Kidney epithelial cell (primary cell): Measurements from ENCODE around the gene NPM1. TPM values are rescaled to one million over a fixed set of nuclear protein-coding genes. Genes with fewer than 3 reads are reported as not detected.
"Not testable (repeated sequence)": the region's sequence is repeated elsewhere in the genome, so short reads cannot be mapped to it uniquely, and the experiment has no call there.

Experiments used
- DNase-seq: peaks from one replicate; pipeline ENCODE4 v3.0.0-alpha.2; 2010; ENCODE audit warnings: low read depth
- H3K27me3 ChIP-seq: 2 replicates; pipeline ENCODE4 v1.6.0; 2011; ENCODE audit warnings: low read length; ENCODE audit not compliant: control insufficient read depth, insufficient read depth
- H3K36me3 ChIP-seq: 2 replicates; pipeline ENCODE4 v1.5.1; 2011; ENCODE audit warnings: low read length; ENCODE audit not compliant: control insufficient read depth, insufficient read depth
- H3K4me3 ChIP-seq: 2 replicates; pipeline ENCODE4 v1.5.1; 2011; ENCODE audit warnings: low read depth, mild to moderate bottlenecking, control low read depth, low read length
- total RNA-seq: library from RNA; depleted of rRNA; stranded (reverse); fragments of >200 nt; gene quantifications from 2 replicates; pipeline ENCODE4 v1.2.3, GENCODE V29; 2015
- TF ChIP-seq, protein P1 (sequence below): IDR thresholded peaks from 2 replicates; pipeline ENCODE4 v1.5.1; 2011; ENCODE audit warnings: mild to moderate bottlenecking, moderate library complexity, low read length, control low read depth, inconsistent platforms; ENCODE audit not compliant: insufficient read depth, poor library complexity, severe bottlenecking

The NPM1 gene
- total RNA-seq, 1 donor from 2014 or later = 1,455 TPM

DNA sequence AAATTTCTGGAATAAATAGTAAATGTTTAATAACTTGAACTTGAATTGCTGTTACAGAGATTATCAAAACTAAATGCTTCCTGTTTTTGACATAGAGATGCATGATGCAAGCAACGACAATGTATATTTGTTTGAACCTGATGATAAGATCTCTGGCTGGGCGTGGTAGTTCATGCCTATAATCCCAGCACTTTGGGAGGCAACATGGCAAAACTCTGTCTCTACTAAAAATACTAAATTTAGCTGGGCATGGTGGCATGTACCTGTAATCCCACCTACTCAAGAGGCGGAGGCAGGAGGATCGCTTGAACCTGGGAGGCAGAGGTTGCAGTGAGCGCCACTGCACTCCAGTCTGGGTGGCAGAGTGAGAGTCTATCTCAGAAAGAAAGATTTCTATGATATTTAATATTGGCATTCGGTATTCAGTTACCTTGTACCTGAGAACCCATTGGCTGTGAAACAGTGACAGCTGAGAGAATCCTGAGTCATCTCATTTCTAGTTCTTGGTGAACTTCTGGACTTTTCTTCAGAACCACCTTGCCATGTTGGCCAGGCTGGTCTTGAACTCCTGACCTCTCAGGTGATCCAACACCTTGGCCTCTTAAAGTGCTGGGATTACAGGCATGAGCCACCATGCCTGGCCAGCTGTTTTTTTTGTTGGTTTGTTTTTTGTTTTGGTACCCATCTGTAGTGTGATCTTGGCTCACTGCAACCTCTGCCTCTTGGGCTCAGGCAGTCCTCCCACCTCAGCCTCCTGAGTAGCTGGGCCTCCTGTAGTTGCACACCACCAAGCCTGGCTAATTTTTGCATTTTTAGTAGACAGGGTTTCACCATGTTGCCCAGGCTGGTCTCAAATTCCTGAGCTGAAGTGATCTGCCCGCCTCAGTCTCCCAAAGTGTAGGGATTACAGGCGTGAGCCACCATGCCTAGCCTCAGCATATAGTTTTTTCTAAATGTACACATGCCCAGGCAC is 21.8 kb downstream of the NPM1 start:
- DNase-seq = no peak
- H3K36me3 ChIP-seq = peaks cover 1% of the 10 kb centered on the region
- no peaks in the 10 kb centered on the region for H3K27me3 ChIP-seq
- no peak overlapping the region for H3K4me3 ChIP-seq
- TF ChIP-seq, protein P1, sequence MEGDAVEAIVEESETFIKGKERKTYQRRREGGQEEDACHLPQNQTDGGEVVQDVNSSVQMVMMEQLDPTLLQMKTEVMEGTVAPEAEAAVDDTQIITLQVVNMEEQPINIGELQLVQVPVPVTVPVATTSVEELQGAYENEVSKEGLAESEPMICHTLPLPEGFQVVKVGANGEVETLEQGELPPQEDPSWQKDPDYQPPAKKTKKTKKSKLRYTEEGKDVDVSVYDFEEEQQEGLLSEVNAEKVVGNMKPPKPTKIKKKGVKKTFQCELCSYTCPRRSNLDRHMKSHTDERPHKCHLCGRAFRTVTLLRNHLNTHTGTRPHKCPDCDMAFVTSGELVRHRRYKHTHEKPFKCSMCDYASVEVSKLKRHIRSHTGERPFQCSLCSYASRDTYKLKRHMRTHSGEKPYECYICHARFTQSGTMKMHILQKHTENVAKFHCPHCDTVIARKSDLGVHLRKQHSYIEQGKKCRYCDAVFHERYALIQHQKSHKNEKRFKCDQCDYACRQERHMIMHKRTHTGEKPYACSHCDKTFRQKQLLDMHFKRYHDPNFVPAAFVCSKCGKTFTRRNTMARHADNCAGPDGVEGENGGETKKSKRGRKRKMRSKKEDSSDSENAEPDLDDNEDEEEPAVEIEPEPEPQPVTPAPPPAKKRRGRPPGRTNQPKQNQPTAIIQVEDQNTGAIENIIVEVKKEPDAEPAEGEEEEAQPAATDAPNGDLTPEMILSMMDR = no peak

DNA sequence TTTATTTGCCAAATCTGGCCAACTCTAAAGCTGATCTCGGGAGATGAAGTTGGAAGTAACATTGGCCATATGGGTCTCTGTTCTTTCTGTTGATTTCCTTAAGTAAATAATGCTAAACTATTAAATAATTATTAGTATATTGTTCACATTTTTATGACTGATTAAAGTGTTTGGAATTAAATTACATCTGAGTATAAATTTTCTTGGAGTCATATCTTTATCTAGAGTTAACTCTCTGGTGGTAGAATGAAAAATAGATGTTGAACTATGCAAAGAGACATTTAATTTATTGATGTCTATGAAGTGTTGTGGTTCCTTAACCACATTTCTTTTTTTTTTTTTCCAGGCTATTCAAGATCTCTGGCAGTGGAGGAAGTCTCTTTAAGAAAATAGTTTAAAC is 22.5 kb downstream of the NPM1 start:
- no peak for DNase-seq
- TF ChIP-seq, protein P1 = no peak
- H3K27me3 ChIP-seq = no peaks in the 10 kb centered on the region
- H3K4me3 ChIP-seq = no peak overlapping the region
- H3K36me3 ChIP-seq = peaks cover 1% of the 10 kb centered on the region

DNA sequence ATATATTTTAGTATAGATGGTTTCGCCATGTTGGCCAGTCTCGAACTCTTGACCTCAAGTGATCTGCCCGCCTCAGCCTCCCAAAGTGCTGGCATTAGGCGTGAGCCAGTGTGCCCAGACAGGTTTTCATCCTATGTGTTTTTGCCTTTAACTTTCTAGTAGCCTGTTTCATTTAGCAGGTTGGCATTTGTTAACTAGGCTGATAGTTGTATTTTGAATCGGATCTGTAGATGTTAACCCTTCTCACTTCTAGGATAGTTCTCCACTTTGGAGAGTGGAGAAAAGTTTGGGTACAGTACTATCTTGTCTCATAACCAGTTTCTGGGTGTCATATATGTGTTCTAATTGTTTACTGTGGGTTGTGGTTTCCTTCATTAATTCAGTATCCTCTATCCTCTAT is 24.5 kb downstream of the NPM1 start:
- peaks cover 1% of the 10 kb centered on the region for H3K36me3 ChIP-seq
- H3K27me3 ChIP-seq = no peaks in the 10 kb centered on the region
- TF ChIP-seq, protein P1 = no peak
- DNase-seq = no peak
- H3K4me3 ChIP-seq = no peak overlapping the region

DNA sequence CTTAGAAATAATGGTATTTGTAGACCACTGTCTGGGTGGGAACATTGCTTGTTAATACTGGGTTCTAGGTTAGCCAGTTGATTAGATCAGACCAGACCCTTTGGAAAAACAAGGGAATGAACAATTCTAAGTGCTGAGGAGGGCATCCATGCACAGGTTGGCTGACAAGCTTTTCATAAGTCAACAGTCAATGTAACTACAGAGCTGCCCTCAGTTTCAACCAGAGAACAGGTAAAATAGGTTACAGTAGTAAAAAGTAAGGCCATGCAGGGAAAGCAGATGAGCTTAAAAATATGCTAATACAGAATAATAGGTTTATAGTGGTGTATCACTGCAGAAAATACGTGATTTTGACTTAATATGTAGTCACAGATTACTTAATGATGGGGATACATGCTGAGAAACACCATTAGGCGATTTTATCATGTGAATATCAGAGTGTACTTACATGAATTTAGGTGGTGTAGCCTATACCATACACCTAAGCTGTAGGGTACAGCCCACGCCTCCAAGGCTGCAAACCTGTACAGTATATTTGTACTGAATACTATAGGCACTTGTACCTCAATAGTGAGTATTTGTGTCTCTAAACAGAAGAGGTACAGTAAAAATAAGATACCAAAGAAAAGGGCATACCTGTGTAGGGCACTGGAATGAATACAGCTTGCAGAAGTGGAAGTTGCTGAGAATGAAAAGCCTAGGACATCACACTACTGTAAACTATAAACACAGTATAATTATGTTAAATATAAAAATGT is 25.7 kb downstream of the NPM1 start:
- Histone ChIP-seq H3K27me3 (no peaks in the 10 kb centered on the region), H3K36me3 (peaks cover 1% of the 10 kb centered on the region), H3K4me3 (no peak overlapping the region)
- TF ChIP-seq, protein P1 = no peak
- no peak for DNase-seq

DNA sequence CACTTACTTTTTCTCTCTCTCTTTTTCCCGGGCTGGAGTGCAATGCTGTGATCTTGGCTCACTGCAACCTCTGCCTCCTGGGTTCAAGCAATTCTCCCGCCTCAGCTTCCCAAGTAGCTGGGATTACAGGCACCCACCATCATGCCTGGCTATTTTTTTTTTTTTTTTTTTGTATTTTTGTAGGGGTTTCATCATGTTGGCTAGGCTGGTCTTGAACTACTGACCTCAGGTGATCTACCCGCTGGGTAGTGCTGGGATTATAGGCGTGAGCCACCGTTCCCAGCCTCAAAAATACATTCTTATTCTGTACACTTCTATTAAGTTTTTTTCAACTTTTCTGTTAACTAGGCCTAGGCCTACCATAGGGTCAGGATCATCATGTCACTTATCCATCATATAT is 26.3 kb downstream of the NPM1 start:
- not testable (repeated sequence) for H3K4me3 ChIP-seq, DNase-seq, H3K36me3 ChIP-seq, H3K27me3 ChIP-seq

DNA sequence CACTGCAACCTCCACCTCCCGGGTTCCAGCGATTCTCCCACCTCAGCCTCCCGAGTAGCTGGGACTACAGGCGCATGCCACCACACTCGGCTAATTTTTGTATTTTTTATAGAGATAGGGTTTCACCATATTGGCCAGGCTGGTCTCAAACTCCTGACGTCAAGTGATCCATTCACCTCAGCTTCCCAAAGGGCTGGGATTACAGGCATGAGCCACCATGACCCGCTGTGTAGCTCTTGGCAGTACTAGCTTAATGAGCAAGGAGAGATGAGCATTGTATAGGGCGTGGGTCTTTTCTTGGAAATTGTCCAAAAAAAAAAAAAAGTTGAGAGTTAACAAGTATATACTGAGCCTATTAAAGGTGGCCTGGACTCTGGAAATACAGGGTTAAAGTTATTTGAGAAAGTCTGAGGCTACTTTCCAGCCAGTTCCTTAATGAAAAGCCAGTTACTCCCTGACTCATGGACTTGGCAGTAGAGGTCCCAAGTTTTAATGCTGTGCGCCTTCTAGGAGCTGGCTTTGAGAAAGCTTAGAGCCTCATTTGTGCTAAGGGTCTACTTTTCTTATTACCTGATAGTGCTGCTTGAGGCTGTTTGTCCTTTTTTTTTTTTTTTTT is 27.6 kb downstream of the NPM1 start:
- no peak for DNase-seq
- H3K36me3 ChIP-seq = no peaks in the 10 kb centered on the region
- TF ChIP-seq, protein P1 = no peak
- peaks cover 2% of the 10 kb centered on the region for H3K27me3 ChIP-seq
- no peak overlapping the region for H3K4me3 ChIP-seq
